ENCODE measurements around the gene TTC21A.
"Not testable (repeated sequence)": the region's sequence is repeated elsewhere in the genome, so short reads cannot be mapped to it uniquely, and the experiment has no call there.

Gene TTC21A

DNA sequence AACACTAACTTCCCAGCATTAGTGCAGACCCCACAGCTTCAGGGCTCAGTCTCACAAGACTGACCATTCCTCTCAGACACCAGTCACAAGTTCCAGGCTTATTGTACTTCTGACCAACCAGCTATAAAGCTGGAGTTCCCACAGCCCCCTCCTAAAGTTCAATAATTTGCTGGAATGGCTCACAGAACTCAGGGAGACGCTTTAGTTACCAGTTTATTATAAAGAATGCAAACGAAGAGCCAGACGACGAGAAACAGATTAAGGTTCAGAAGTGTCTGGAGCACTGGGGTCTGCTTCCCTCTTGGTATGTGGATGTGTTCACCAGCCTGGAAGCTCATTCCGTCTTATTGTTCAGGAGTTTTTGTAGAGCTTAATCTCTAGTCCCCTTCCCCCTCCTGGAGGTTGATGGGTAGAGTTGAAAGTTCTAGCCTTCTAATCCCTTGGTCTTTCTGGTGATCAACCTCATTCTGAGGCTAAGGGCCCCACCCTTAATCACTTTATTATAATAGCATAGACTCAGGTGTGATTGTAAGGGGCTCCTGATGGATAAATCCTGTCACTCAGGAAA lies 50.8 kb downstream of the TTC21A start:
- no peak for DNase-seq

DNA sequence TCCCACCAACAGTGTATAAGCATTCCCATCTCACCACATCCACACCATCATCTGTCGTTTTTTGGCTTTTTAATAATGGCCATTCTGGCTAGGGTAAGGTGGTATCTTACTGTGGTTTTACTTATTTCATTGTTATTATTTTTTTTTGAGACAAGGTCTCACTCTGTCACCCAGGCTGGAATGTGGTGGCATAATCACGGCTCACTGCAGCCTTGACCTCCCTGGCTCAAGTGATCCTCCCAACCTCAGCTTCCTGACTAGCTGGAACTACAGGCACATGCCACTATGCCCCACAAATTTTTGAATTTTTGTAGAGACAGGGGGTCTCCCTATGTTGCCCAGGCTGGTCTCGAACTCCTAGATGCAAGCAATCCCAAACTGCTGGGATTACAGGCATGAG lies 56.9 kb downstream of the TTC21A start:
- no peak for DNase-seq

DNA sequence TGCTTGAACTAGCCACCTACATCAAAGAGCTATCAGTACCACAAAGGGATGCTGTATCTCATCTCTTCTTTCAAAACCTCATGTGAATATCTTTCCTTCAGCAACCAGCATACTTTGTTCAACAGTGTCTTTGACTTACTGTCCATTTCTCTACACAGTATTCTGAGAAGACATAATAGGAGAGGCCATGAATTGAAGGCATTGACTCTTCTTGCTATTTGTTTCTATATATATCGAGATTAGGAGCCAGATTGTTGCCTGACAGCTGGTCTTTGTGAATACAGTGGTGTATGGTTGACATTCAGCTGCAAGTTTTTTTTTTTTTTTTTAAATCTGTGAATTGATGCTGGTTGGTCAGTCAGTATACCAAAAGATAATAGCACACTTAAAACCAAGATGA lies 58.0 kb downstream of the TTC21A start:
- no peak for DNase-seq

DNA sequence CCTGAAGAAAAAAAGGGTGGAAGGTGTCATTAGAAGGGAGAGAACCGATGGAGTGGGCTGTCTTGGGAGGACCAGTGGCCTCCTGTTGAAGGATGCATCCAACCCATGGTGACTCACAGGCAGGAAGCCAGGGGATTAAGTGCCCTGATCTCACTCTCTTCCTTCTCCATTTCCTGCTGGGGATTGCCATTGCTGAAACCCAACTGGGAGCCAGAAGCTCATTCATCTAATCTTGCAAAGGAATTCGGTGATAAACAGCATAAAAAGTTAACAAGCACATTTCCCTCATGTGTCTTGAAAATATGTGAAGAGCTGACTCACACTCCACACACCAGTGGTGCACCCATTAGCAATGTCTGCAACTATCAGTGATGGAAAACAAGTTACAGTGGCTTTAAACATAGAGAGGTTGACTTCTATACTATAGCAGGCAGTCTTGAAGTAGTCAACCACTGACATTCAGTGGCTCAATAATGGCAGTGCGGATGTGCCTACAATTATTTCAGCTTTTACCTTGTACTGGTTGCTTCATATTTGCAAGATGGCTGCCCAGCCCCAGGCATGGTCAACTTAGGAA lies 58.7 kb downstream of the TTC21A start:
- no peak for DNase-seq

DNA sequence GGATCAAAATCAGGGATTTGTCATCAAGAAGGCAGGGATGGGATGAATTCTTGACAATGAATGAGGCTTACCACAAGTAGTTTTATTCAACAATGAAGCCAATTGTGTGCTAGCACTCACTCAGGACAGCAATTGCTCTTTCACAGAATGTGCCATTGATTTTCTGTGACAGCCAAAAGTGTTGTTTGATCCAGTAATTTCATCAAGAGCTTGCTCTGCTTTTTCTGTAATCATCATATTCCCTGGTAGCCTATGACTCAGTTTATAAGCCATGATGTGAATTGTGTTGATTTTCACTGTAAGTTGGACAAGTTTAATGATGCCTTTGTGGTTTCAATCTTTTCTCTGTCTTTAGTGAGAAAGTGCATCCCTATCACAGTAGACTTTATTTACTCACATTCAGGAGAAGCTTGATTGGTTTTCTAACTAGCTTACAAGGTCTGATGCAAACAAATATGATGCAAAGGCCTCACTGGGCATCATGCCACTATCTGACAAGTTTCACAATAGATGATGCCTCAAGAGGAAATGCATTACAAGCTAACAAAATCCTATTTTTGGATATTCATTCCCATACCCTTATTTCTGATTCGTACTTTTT lies 59.6 kb downstream of the TTC21A start:
- DNase-seq: no peak

DNA sequence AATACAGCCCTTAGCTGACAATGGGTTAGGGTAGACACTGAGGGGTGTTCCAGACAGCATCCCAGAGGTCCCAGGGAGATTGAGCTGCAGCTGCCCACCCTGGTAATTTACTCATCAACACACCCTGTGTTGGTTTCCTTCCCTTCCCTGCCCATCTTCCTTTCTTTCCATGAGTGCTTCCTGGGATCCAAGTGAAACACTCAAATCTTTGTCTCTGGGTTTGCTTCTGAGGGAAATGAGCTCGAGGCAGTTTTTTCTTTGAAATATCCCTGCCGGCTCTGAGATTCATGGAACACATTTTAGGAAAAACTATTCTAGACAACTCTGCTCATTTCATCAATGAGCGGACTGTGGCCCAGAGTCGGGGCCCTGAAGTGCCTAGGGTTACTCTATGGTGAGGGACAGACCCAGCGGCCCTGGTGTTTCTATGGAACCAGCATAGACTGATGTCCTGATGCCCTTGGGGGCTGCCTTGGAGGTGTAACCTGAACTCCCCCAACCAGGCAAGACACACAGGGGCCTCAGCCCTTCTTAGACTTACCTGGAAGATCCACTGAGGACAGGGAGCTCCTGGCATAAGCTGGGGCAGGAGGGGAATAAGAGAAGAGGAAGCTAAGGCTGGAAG lies 60.8 kb downstream of the TTC21A start:
- no peak for DNase-seq

DNA sequence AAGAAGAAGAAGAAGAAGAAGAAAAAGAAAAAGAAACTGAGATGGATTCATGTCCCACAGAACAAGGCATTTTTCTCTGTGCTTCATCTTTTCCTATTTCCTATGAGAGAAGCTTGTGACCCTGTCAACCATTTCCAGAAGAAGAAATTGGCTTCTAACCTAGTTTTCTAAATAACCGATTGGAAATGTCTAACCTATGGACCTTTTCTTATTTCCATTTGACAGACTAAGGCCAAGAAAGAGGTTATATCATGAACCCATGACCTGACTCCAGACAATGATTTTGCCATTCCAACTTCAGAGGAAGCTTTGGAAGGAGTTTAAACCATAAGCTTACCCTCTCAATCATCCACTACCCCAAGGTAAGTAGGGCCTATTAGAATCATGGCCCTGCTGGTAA lies 62.2 kb downstream of the TTC21A start:
- no peak for DNase-seq

DNA sequence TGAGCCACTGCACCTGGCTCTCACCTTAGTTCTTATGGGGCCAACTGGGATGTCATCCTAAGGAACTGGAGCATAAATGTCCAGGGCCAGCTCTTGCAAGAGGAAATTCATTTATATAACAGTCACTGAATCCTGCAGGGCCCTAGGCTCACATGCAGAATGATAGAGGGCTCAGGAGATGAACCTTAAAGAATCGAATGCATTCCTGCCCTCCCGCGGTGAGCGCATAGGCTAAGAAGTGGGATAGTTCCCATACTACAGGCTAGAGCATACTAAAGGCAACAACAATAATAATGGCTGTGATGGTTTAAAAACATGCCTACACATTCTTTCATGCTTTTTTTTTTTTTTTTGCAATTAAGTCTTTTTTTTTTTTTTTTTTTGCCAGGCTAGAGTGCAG lies 63.0 kb downstream of the TTC21A start:
- no peak for DNase-seq

DNA sequence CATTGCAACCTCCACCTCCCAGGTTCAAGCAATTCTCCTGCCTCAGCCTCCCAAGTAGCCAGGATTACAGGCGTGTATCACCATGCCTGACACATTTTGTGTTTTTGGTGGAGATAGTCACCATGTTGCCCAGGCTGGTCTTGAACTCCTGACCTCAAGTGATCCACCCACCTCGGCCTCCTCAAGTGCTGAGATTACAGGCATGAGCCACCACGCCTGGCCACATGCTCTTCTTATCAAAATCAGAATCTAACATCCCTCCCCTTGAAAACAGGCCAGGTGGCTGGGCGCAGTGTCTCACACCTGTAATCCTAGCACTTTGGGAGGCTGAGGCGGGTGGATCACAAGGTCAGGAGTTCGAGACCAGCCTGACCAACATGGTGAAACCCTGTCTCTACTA lies 63.4 kb downstream of the TTC21A start:
- DNase-seq: not testable (repeated sequence)

DNA sequence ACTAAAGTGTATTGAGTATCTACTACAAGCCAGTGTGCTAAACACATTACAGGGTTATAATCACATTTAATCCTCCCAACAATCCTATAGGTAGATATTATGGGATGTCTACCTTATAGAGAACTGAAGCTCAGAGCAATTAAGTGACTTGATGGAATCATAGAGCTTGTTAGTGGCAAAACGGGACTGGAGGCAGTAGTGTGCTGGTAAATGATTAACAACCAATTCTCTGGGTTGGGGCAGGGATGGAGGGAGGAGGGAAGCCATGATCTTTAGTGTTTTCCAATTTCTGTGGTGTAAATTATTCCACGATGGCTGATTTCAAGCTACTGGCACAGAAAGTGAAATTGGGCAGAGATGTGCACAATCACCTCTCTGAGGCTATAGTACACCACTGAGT lies 64.4 kb downstream of the TTC21A start:
- no peak for DNase-seq

DNA sequence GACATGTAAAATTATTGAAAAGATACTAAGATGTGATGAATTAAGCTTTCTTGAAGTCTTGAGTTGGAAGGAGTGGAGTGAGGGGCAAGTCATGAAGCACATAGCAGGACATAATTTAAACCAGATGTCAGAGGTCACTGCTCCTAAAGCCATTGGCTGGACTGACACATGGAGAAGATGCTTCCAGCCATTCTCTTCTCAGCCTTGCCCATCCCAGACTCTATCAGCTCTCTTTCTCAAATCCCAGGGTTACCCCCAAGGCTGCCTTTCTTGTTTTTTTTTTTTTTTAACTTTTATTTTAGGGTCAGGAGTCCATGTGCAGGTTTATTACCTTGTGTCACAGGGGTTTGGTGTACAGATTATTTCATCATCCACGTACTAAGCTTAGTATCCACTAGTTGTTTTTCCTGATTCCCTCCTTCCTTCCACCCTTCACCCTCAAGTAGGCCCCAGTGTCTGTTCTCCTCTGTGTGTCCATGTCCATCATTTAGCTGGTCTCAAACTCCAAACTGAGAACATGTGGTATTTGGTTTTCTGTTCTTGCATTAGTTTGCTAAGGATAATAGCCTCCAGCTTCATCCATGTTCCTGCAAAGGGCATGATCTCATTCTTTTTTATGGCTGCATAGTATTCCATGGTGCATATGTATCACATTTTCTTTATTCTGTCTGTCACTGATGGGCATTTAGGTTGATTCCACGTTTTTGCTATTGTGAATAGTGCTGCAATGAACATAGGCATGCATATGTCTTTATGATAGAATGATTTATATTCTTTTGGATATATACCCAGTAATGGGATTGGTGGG lies 66.0 kb downstream of the TTC21A start:
- DNase-seq: no peak

DNA sequence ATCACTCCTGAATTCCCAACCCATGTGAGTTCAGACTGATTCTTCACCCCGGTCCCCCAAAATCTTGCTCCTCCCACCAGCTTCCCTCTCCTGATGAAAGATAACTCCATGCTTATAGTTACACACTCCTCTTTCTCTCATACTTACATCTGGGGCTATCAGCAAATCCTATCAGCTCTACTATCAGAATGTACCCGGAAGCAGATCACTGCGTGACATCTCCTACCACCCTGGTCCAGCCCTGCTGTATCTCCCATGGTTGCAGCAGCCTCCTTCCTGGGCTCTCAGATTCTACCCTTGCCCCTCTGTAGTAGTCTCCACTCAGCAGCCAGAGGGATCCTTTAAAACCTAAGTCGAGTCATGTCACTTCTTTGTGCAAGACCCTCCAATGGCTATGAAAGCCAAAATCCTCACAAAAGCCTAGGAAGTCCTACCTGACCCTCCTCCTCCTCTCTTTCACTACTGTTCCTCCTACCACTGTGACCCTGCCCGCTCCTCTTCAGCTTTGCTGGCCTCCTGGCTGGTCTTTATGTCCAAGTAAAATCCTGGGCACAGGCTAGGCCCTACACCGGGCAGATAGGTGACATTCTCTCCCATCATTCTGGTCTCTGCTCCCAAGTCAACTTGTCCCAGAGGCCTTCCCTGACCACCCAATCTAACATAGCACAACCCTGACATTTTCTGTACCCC lies 68.7 kb downstream of the TTC21A start:
- DNase-seq: no peak

DNA sequence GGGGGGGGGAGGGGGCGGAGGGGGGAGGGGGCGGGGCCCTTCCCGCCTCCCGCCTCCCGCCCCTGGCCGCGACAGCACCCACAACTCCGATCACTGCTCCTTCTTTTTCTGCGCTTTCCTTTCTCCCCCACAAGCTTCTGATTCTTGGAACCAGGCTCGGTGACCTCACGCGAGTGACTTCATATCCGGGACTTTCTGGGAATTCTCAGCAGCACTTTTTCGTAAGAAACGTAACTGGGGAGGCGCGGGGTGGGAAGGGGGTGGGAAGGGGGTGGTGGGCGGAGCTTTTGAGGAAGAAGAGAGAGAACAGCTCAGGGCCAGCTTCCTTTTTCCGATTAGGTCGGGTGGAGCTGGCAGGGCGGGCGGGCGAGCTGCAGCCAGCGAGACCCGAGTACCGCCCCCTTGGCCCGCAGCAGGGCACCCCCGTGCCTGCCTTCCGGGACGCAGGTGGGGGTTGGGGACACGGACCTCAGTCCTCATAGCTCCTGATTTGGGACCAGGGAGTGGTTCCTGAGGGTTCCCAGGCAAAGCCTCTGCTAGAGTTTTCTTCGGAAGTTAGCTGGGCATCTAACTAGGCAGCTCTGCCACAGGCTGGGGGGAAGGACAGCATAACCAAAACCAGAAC lies 70.3 kb downstream of the TTC21A start:
- peak; percentile 83 for DNase-seq

DNA sequence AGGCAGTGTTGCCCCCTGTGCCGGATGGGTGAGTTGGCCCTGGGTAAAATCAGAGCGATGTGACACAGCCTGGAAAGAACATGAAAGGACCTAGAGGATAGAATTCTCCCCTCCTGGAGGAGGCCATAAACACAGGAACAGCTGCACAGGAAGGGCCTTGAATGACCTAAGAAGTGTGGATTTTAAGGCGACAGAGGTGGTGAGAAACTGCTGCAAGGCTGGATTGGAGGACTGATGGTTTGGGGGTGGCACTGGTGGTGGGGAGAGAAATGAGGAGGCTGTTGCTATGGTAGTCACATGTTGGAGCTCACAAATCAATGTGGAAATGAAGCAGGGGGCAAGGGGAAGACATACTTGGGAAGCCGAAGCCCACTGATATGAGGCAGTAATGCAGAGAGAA lies 71.1 kb downstream of the TTC21A start:
- DNase-seq: no peak

DNA sequence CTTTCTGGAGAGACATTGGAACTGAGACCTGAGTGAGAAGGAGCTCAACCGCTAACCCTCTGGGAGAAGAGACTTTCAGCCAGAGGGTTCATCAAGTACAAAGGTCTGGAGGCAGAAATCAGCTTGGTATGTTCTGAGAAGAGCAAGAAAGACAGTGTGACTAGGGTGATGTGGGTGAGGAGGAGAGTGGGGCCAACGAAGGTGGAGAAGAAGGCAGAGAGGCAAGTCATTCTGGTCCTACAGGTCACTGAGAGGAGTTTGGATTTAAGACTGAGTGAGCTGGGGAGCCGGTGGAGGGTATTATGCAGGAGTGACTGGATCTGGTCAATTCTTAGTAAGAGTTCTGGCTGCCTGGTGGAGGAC lies 72.7 kb downstream of the TTC21A start:
- peak; percentile 34 for DNase-seq

DNA sequence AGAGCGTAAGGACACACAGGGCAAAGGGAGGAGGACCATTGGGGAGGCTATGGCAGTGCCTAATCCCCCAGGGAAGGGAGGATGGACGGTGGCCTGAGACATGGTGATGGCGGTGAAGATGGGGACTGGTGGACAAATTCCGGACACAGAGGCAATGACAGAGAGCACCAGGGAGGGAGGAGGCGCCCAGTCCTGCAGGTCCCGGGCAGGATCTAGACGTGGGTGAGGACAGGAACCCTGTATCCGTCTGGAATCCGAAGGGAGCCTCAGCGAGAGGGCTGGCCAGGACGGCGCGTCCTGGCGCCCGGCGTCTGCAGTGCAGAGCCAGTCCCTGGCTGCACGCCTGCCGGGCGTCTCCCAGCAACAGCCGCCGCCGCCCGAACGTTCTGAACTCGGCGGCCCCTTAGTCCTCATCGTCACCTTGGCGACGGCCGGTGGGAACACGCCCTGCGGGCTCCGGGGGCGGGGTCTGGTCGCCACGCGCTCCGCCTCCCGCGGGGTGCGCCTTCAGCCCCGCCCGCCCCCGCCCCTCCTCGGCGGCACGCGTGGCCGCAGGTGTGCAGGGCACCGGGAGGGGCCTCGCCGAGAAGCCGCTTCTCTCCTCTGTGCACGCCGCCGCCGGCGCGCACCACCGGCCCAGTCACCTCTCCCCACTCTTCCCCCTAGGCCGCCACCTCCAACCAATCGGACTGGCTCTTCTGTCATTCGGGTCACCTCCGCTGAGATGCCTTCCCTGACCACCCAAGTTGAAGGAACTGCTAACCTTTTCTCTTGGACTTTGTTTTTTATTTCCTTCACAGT lies 73.3 kb downstream of the TTC21A start:
- peak; percentile 88 for DNase-seq

DNA sequence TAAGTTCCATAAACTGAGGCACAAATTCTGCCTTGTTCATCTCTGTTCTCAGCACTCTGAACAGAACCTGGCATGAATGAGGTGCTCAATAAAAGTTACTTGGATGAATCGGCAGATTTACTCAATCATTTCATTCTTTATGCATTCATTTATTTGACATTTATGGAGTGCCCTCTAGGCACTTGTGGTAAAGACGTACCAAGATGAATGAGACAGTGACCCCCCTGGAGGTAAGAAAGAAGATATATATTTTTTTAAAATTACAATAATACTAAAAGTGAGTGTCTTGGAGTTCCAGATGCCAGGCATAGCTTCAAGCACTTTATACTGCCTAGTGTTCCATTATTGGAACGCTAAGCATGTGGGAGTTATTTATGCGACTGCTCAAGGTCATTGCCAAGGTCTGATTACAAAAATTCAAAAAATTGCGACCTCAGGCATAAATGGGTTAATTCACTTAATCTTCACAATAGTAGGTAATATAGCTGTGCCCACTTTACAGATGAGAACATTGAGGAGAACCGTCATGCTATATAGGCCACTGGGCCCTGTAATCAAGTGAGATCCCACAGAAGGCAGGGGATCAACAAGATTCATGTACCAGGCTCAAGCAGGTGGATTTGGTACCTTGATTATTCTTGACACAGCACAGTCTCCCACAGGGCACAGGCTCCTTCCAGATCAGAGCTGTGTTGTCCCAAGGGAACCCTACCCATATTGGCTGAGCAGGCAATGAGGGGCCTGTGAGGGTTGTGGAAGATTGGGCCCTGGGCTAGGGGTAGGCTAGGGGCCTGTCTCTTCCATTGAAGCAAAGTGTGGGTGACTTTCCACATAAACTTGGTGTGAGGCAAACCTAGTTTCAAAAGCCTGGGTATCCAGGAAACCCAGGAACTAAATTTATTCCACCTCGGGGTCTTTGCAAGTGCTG lies 74.2 kb downstream of the TTC21A start:
- DNase-seq: no peak

DNA sequence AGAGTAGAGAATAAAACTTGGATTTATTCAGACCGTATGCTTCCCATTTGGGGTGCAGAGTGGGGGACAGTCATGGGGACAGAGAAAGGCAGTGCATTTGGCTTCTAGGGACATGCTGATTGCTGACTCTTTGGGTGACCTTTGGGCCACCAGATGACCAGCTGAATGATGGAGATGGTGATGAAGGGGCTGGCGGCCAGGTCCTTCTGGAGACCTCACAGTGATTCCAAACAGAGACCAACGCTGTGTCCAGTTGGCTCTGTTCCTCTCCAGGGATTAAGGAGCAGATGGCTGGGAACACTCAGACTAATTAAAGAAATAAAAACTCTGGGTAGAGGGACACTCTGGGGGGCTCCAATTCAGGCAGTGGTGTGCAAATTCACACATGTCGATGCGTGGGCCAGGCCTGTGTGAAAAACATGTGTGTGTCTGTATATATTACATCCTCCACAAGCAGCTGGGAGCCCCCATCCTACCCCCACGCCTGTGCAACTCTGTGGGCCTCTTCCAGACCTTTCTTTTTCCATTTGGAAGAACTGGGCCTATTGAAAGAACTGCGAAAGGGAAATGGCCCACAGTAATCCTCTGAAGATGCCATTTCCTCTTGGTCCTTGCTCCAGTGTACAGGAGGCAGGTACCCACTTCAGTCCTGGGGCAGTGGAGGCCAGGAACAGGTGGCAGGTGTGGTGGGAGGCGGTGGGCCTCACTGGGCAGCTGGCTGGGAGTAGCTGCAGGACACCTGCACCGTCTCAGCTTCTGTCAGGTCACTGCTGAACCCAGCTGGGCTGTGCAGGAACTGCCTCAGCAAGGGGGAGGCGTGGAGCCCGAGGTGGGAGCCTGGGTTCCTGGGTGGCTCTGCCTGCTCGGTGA lies 76.0 kb downstream of the TTC21A start:
- DNase-seq: no peak

Measured in activated CD4-positive, alpha-beta T cell treated with anti-CD3 and anti-CD28 coated beads, Interleukin-2, amount 50 U/mL, for 16 hours (primary cell).